OCI-LY3 (cell line): ENCODE measurements around the gene UBAP2L.

Source experiments
- CTCF ChIP-seq: fragments of 200-600, 300-600 bp; sonication (generic); IDR thresholded peaks from 2 replicates; pipeline ENCODE4 v1.5.1; 2014; ENCODE audit warnings: antibody characterized with exemption, low read length, low read depth
- EZH2phosphoT487 ChIP-seq: fragments of 200-600 bp; shearing (Covaris generic); IDR thresholded peaks from 2 replicates; pipeline ENCODE4 v1.6.1; 2018; ENCODE audit warnings: antibody characterized with exemption, mixed run types, low read depth

- TF ChIP-seq CTCF, result peak; percentile 98
- TF ChIP-seq EZH2phosphoT487, result no peak
Measured at GRCh38 chr1:154272217-154272998, 51.7 kb downstream of the UBAP2L start, which contains the start of gene HAX1.
